ENCODE measurements around the gene TFF1.
"Not testable (repeated sequence)": the region's sequence is repeated elsewhere in the genome, so short reads cannot be mapped to it uniquely, and the experiment has no call there.

TFF1 gene

DNA sequence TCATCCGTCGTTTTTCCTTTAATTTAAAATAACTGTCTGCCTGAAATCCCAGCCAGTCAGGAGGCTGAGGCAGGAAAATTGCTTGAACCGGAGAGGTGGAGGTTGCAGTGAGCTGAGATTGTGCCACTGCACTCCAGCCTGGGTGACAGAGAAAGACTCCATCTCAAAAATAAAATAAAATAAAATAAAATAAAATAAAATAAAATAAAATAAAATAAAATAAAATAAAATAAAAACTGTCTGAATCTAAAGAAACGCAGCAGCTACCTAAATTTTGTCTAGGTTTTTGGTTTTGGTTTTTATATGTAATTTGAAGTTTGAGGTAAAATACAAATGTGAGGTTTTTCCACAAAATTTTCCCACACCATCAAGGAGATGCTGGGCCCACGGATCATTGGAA is 42.4 kb upstream of the TFF1 start:
- H3K36me3 ChIP-seq (ENCODE audit: insufficient read depth, low read length); H3K27ac ChIP-seq (ENCODE audit: low read depth, low read length); H3K9ac ChIP-seq (ENCODE audit: low read depth, low read length); H3K4me3 ChIP-seq (ENCODE audit: low read length); H3K27me3 ChIP-seq (ENCODE audit: insufficient read depth, low read length); H3K4me1 ChIP-seq (ENCODE audit: insufficient read depth, low read length); H3K9me3 ChIP-seq (ENCODE audit: insufficient read depth, low read depth, low read length): not testable (repeated sequence)
- 88% methylated on average over 3 of the region's 5 CpGs for WGBS

DNA sequence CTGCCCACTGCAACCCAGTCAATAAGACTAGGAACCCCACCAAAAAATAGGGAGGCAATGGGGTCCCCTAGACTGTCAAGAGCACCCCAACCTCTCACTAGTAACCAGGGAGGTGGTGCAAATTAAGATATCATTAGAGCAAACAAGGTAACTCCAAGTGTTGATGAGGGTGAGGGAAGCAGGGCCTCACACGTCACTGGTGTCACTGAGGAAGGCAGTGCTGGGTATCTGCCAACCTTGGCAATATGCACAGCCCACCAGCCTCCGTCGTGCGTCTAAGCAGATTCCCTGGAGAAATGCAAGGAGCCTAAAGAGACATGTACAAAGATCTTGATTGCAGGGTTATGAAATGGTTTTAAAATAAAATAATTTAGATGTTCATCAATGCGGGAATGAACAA is 41.1 kb upstream of the TFF1 start:
- Histone ChIP-seq H3K27ac (ENCODE audit: low read depth, low read length) (no peak overlapping the region), H3K9me3 (ENCODE audit: insufficient read depth, low read depth, low read length) (no peaks in the 10 kb centered on the region), H3K27me3 (ENCODE audit: insufficient read depth, low read length) (no peaks in the 10 kb centered on the region), H3K36me3 (ENCODE audit: insufficient read depth, low read length) (no peaks in the 10 kb centered on the region), H3K4me1 (ENCODE audit: insufficient read depth, low read length) (no peaks in the 10 kb centered on the region; the same call in 1 of the 2 replicates), H3K9ac (ENCODE audit: low read depth, low read length) (no peak overlapping the region), H3K4me3 (ENCODE audit: low read length) (no peak overlapping the region)
- 95% methylated on average over 5 of the region's 5 CpGs for WGBS

DNA sequence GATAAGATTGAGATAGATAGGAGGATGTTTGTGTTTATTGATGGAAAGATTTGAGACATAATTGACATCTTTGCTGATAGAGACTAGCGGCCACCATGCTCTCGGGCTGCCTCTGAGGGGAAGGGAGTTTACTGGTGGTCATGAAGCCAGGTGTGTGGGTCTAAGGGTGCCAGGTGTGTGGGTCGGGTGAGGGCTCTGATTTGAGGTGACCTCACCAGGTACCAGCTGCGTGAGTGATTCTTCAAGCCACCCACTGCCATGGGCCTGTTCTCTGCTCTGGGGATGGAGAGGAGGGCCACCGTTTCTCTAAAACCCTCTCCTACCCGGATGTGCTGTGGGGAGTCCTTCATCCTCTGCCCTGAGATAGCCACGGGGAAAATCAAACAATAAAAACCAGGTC is 40.5 kb upstream of the TFF1 start:
- WGBS = 84% methylated on average over 7 of the region's 7 CpGs

DNA sequence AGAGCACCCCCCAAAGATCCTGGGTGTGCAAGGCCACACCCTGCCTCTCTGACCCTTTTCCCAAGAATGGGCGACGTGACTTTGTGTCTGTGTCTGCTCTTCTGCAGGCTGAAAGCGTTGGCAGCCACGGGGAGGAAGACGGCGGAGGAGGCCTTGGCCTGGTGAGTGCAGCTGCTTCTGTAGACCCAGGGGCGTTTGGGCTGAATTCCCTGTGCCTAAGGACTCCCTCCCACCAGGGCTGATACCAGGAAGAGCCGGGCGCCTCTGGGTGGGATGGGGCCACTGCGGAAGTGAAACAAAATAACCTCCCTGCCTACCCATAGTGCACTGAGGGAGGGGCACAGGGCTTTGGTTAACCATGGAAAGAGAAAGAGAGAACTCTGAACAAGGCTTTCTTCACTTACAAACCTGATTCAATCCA is 39.9 kb upstream of the TFF1 start:
- Histone ChIP-seq H3K9ac (ENCODE audit: low read depth, low read length) (no peak overlapping the region), H3K27me3 (ENCODE audit: insufficient read depth, low read length) (no peaks in the 10 kb centered on the region), H3K9me3 (ENCODE audit: insufficient read depth, low read depth, low read length) (peaks cover 8% of the 10 kb centered on the region), H3K27ac (ENCODE audit: low read depth, low read length) (no peak overlapping the region), H3K4me1 (ENCODE audit: insufficient read depth, low read length) (no peaks in the 10 kb centered on the region; the same call in 1 of the 2 replicates), H3K36me3 (ENCODE audit: insufficient read depth, low read length) (no peaks in the 10 kb centered on the region), H3K4me3 (ENCODE audit: low read length) (no peak overlapping the region)
- WGBS = 92% methylated on average over 9 of the region's 10 CpGs

More for the DNA sequence above, 40.5 kb upstream of the TFF1 start:
- Histone ChIP-seq H3K27ac (ENCODE audit: low read depth, low read length) (no peak overlapping the region), H3K36me3 (ENCODE audit: insufficient read depth, low read length) (no peaks in the 10 kb centered on the region), H3K9me3 (ENCODE audit: insufficient read depth, low read depth, low read length) (peaks cover 3% of the 10 kb centered on the region), H3K9ac (ENCODE audit: low read depth, low read length) (no peak overlapping the region), H3K27me3 (ENCODE audit: insufficient read depth, low read length) (no peaks in the 10 kb centered on the region), H3K4me3 (ENCODE audit: low read length) (no peak overlapping the region), H3K4me1 (ENCODE audit: insufficient read depth, low read length) (no peaks in the 10 kb centered on the region; the same call in 1 of the 2 replicates)

DNA sequence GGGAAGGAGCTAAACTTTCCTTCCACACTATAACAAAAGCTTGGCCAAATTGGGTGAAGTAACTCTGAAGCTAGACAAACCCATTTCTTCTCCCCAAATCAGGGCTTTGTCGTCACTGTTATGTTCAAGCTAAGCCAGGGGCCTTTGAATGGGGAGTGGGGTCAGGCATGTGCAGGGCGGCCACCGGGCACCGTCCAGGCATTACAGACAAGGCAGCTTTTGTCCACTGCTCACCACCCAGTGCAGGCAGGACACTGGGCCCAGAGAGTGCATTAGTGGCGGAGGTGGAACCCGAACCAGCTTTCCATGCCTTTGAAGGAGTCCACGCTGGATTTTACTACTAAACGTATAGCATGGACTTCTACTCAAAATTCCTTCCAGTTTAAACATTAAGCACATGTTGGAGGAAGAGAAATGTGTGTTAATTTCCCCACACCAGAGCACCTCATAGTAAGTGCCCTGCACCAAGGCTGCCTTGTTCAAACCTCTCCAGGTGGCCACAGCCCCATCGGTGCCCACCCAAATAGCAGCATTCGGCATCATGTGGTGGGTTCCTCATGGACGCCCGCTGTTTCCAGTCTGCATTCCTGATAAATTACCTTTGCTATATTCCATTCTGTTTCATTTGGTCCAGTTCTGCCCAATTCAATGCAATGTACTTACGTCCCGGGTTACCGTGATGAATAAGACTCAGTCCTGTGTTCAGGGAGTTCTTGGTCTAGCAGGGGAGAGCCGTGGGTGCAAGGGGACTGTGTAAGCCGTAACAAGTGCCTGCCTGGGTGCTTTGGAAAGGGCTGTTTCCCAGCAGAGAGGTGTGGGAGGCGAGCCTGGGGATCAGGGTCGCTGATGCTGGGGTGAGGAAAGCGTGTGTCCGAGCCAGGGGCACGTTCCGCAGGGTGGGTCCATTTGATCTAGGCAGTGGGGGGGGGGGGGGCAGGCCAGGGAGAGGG is 39.0 kb upstream of the TFF1 start:
- Histone ChIP-seq H3K27me3 (ENCODE audit: insufficient read depth, low read length) (no peaks in the 10 kb centered on the region), H3K9ac (ENCODE audit: low read depth, low read length) (no peak overlapping the region), H3K27ac (ENCODE audit: low read depth, low read length) (no peak overlapping the region), H3K4me3 (ENCODE audit: low read length) (no peak overlapping the region), H3K9me3 (ENCODE audit: insufficient read depth, low read depth, low read length) (peaks cover 8% of the 10 kb centered on the region), H3K4me1 (ENCODE audit: insufficient read depth, low read length) (no peaks in the 10 kb centered on the region; the same call in 1 of the 2 replicates), H3K36me3 (ENCODE audit: insufficient read depth, low read length) (no peaks in the 10 kb centered on the region)
- WGBS = 91% methylated on average over 22 of the region's 23 CpGs

DNA sequence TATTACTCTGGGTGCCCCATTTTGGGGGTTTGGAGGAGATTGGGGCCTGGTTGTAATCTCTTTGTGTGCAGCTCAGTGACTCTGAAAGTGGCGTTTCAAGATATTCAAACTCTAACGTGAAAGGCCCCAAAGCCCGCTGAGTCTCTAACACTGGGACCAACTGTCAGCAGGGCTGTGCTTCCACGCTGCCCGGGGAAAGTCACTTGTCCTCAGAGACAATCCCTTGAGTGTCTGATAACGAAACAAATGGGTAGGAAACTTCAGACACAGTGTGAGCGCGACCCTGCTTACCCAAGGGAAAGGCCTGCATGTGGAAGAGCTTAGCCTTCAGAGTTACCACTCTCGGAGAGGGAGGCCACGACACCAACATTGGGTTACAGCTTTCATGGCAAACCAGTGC is 38.2 kb upstream of the TFF1 start:
- Histone ChIP-seq H3K9me3 (ENCODE audit: insufficient read depth, low read depth, low read length) (peaks cover 8% of the 10 kb centered on the region), H3K4me1 (ENCODE audit: insufficient read depth, low read length) (no peaks in the 10 kb centered on the region), H3K27me3 (ENCODE audit: insufficient read depth, low read length) (no peaks in the 10 kb centered on the region), H3K4me3 (ENCODE audit: low read length) (no peak overlapping the region), H3K9ac (ENCODE audit: low read depth, low read length) (no peak overlapping the region), H3K27ac (ENCODE audit: low read depth, low read length) (no peak overlapping the region), H3K36me3 (ENCODE audit: insufficient read depth, low read length) (no peaks in the 10 kb centered on the region)
- WGBS = 89% methylated on average over 10 of the region's 10 CpGs

DNA sequence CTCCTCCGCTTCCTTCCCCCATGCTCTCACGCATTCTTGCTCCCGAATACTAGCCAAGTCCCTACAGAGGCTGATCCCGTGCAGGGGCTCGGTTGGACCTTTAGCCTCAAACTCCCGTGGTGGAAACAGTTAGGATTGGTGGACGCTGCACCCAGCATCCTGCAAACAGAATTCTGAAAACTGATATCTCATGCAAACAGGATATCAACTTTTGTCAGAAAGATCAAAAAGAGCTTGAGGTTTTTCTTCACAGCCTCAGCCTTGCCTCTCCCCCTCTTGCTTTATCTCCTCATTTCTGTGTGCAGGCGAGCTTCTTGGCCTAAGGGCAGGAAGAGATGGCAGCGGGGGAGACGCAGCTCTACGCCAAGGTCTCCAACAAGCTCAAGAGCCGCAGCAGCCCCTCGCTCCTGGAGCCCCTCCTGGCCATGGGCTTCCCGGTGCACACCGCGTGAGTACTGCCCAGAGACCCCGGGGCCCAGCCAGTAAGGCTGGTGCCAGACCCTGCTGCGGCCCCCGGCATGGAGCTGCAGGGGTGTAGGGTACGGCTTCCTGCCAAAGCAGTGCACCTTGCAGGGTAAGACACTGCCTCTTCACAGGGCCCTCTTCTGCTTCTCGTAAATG is 37.4 kb upstream of the TFF1 start, which contains the start of gene UBASH3A:
Gene UBASH3A, plus strand, starts transcription at position 292 of the 621 bp plus-strand sequence. Its CDS starts 44 bp downstream, at position 336.
- Histone ChIP-seq H3K27me3 (ENCODE audit: insufficient read depth, low read length) (no peaks in the 10 kb centered on the region), H3K4me3 (ENCODE audit: low read length) (no peak within 1 kb of the TSS), H3K4me1 (ENCODE audit: insufficient read depth, low read length) (0 out of 2 replicates have a peak, but pooled peaks cover 3% of the 10 kb centered on the region), H3K36me3 (ENCODE audit: insufficient read depth, low read length) (no peaks in the 10 kb centered on the region), H3K27ac (ENCODE audit: low read depth, low read length) (no peak within 1 kb of the TSS), H3K9me3 (ENCODE audit: insufficient read depth, low read depth, low read length) (peaks cover 8% of the 10 kb centered on the region), H3K9ac (ENCODE audit: low read depth, low read length) (no peak within 1 kb of the TSS)
- 92% methylated on average over 21 of the region's 21 CpGs for WGBS

DNA sequence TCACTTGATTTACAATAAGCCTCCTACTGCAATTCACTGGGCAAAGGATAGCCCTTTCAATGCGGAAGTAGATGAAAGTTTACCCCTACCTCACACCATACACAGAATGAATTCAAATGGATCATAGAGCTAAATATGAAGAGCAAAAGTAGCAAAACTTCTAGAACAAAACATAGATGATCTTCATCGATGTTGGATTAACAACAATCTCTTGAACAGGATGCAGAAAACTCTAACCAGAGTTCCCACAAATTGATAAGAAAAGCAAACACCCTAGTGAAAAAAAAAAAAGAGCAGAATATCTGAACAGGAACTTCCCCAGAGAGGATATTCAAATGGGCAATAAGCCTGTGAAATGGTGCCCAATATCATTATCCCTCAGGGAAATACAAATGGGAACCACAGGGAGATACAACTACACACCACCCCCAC is 35.5 kb upstream of the TFF1 start:
- Histone ChIP-seq H3K36me3 (ENCODE audit: insufficient read depth, low read length) (no peaks in the 10 kb centered on the region), H3K27ac (ENCODE audit: low read depth, low read length) (no peak overlapping the region), H3K4me1 (ENCODE audit: insufficient read depth, low read length) (0 out of 2 replicates have a peak, but pooled peaks cover 6% of the 10 kb centered on the region), H3K9ac (ENCODE audit: low read depth, low read length) (no peak overlapping the region), H3K4me3 (ENCODE audit: low read length) (no peak overlapping the region), H3K9me3 (ENCODE audit: insufficient read depth, low read depth, low read length) (peaks cover 8% of the 10 kb centered on the region), H3K27me3 (ENCODE audit: insufficient read depth, low read length) (no peaks in the 10 kb centered on the region)
- 86% methylated on average over 2 of the region's 2 CpGs for WGBS

DNA sequence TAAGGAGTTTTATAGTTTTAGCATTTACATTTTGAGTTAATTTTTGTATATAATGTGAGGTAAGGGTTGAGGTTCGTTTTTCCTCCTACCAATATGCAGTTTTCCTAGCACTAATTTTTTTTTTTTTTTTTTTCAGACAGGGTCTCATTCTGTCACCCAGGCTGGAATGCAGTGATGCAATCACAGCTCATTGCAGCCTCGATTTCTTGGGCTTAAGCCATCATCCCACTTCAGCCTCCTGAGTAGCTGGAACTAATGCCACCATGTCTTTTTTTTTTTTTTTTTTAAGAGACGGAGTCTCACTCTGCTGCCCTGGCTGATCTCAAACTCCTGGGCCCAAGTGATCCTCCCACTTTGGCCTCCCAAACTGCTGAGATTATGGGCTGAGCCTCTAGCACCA is 34.8 kb upstream of the TFF1 start:
- peaks cover 8% of the 10 kb centered on the region for H3K9me3 ChIP-seq (ENCODE audit: insufficient read depth, low read depth, low read length)

DNA sequence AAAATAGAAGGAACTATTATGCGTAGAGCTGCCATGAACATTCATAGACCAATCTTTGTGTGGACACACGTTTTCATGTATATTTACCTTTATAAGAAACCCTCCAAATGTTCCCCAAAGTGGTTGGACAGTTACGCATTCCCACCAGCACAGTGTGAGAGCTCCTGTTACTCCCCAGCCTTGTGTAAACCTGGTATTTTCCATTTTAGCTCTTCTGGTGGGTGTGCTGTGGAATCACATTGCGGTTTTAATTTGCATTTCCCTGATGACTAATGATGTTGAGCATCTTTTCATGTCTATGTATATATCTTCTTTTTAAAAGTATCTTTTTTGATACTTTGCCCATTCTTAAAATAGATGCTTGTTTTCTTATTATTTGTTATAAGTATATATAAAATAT is 34.2 kb upstream of the TFF1 start:
- 87% methylated on average over 3 of the region's 4 CpGs for WGBS
- Histone ChIP-seq H3K4me3 (ENCODE audit: low read length) (no peak overlapping the region), H3K27me3 (ENCODE audit: insufficient read depth, low read length) (no peaks in the 10 kb centered on the region), H3K9ac (ENCODE audit: low read depth, low read length) (no peak overlapping the region), H3K36me3 (ENCODE audit: insufficient read depth, low read length) (no peaks in the 10 kb centered on the region), H3K27ac (ENCODE audit: low read depth, low read length) (no peak overlapping the region), H3K9me3 (ENCODE audit: insufficient read depth, low read depth, low read length) (peaks cover 8% of the 10 kb centered on the region), H3K4me1 (ENCODE audit: insufficient read depth, low read length) (0 out of 2 replicates have a peak, but pooled peaks cover 6% of the 10 kb centered on the region)

More for the DNA sequence above, 34.8 kb upstream of the TFF1 start:
- H3K36me3 ChIP-seq (ENCODE audit: insufficient read depth, low read length) = no peaks in the 10 kb centered on the region
- no peak overlapping the region for H3K27ac ChIP-seq (ENCODE audit: low read depth, low read length)
- H3K9ac ChIP-seq (ENCODE audit: low read depth, low read length) = no peak overlapping the region
- H3K27me3 ChIP-seq (ENCODE audit: insufficient read depth, low read length) = no peaks in the 10 kb centered on the region
- H3K4me1 ChIP-seq (ENCODE audit: insufficient read depth, low read length) = 0 out of 2 replicates have a peak, but pooled peaks cover 6% of the 10 kb centered on the region
- WGBS = 88% methylated on average over 2 of the region's 3 CpGs
- no peak overlapping the region for H3K4me3 ChIP-seq (ENCODE audit: low read length)

DNA sequence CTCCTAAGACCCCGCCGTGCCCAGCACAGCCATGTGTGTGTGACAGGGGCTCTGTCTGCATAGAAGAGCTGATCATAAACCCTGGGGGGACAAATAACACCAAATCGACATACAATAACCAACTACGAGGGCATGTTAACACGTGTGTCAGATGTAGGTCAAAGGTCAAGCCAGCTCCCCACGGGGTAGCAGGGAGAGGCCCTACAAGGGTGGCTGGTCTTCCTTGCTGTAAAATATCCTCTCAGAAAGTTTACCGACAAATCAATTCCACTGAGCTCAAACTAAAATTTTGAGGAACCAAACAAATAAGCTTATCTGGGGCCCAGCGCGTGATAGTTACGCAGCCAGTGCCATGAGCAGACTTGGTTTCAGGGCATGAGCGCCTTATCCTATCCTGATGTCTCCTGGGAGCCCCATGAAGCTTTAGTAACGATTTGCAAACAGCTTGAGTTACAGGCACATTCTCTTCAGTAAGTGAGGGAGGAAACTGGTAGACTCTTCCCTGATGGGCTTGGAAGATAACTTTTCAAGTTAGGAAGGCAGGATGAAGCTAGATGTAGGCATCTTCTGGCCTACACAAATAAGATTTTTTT is 32.2 kb upstream of the TFF1 start:
- peaks cover 8% of the 10 kb centered on the region for H3K9me3 ChIP-seq (ENCODE audit: insufficient read depth, low read depth, low read length)
- 0 out of 2 replicates have a peak, but pooled peaks cover 6% of the 10 kb centered on the region for H3K4me1 ChIP-seq (ENCODE audit: insufficient read depth, low read length)
- WGBS = 84% methylated on average over 12 of the region's 12 CpGs
- no peak overlapping the region for H3K9ac ChIP-seq (ENCODE audit: low read depth, low read length)
- H3K27ac ChIP-seq (ENCODE audit: low read depth, low read length) = no peak overlapping the region
- H3K4me3 ChIP-seq (ENCODE audit: low read length) = no peak overlapping the region
- no peaks in the 10 kb centered on the region for H3K27me3 ChIP-seq (ENCODE audit: insufficient read depth, low read length)
- no peaks in the 10 kb centered on the region for H3K36me3 ChIP-seq (ENCODE audit: insufficient read depth, low read length)
